Measurements from ENCODE around the gene CPD.

DNA sequence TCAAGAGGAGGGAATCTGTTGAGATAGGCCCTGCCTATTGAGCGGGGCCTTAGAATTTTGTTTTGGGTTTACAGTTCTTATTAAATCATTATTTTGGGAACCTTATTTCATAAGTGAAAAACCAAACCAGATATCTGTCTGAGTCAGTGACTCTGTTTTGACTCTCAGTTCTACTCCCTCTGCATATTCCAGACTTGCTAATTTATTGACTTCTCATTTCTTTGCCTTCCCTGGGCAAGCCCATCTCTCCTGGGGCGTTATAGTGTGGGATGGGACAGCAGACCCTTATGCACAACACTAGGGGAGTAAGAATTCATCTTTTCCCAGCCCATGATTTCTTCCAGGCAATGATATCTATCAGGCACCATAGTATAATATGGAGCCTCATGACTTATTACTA lies 45.7 kb downstream of the CPD start:
- TF ChIP-seq POLR2A (IDR thresholded peaks at IDR 0.05): no peak
- TF ChIP-seq, protein P1, sequence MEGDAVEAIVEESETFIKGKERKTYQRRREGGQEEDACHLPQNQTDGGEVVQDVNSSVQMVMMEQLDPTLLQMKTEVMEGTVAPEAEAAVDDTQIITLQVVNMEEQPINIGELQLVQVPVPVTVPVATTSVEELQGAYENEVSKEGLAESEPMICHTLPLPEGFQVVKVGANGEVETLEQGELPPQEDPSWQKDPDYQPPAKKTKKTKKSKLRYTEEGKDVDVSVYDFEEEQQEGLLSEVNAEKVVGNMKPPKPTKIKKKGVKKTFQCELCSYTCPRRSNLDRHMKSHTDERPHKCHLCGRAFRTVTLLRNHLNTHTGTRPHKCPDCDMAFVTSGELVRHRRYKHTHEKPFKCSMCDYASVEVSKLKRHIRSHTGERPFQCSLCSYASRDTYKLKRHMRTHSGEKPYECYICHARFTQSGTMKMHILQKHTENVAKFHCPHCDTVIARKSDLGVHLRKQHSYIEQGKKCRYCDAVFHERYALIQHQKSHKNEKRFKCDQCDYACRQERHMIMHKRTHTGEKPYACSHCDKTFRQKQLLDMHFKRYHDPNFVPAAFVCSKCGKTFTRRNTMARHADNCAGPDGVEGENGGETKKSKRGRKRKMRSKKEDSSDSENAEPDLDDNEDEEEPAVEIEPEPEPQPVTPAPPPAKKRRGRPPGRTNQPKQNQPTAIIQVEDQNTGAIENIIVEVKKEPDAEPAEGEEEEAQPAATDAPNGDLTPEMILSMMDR (IDR thresholded peaks at IDR 0.05): no peak
- no peak for TF ChIP-seq POLR2AphosphoS5 (IDR thresholded peaks at IDR 0.05)
- no peak for TF ChIP-seq EP300 (IDR thresholded peaks at IDR 0.05)
